Glomerular endothelial cell (primary cell): ENCODE measurements around the gene ADARB1. TPM values are rescaled to one million over a fixed set of nuclear protein-coding genes. Genes with fewer than 3 reads are reported as not detected.

Source experiments
- DNase-seq: peaks from one replicate; pipeline ENCODE4 v3.0.0-alpha.2; 2011; ENCODE audit warnings: low read depth, low spot score; ENCODE audit errors: extremely low read depth
- total RNA-seq: library from RNA; depleted of rRNA; stranded (reverse); fragments of >200 nt; gene quantifications from 2 replicates; pipeline ENCODE4 v1.2.3, GENCODE V29; 2015

Gene ADARB1
- total RNA-seq, 1 donor from 2014 or later = 29.8 TPM

- no peak for DNase-seq
Measured at GRCh38 chr21:45259206-45259840, 184.9 kb downstream of the ADARB1 start.

DNA sequence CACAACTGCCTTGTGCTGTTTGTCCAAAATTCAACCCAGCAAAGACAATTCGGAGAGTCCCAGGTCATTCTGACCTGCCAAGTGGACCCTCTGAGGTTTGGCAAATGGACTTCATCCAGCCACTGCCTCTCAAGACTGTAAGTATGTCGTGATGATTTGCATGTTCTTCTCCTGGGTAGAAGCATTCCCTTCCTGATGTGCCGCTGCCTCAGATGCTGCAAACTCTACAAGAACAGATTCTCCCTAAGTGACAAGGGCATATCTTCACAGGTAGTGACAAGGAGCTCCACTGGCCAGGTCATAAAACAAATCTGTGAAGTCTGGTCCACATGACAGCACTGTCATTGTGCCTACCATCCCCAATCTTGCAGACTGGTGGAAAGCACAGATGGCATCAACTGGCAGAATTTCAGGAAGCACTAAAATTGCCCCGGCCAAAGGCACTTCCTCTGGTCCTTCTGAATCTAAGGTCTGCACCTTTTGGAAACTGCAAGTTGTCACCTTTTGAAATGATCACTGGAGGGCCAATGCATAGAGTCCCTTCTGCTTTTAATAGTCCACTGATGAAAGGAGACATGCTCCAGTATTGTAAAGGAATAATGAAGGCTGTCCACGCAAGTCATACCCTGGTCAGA, 185.9 kb downstream of the ADARB1 start:
- DNase-seq = no peak

DNA sequence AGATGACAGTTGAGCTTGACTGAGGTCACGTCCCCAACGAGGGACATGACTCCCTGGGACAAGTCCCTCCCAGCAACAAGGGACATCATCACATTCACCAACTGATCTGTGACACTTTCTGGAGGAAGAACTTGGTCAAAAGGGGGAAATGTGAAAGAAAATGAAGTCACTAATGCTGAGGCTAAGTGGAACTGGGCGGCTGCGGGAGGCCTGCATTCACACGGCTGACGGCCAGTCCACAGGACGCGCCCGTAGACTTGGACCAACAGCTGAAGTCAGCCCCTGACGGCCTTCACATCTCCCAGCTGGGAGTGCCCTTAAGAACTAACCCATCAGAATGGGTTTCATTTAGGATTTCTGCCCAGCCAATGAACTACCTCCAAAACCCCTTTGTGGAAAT, 186.7 kb downstream of the ADARB1 start:
- no peak for DNase-seq

- no peak for DNase-seq
Measured at GRCh38 chr21:45262041-45262581, 187.7 kb downstream of the ADARB1 start.

DNA sequence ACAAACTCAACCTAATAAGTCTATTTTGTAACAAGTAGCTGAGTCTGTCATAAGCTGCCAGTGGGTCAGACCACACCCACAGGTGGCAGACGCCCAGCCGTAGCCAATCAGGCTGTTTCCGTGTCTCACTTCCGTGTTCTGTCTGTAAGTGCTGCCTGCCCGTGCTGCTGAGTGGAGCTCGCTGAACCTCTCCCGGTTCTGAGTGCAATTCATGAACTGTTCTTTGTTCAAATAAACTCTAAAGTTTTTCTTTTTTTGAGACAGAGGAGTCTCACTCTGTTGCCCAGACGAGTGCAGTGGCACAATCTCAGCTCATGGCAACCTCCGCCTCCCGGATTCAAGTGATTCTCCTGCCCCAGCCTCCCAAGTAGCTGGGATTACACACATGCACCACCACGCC, 188.2 kb downstream of the ADARB1 start:
- no peak for DNase-seq

GRCh38 chr21:45263534-45263933, 189.2 kb downstream of the ADARB1 start:
- DNase-seq = no peak

GRCh38 chr21:45264146-45264911, 189.9 kb downstream of the ADARB1 start:
- no peak for DNase-seq

DNA sequence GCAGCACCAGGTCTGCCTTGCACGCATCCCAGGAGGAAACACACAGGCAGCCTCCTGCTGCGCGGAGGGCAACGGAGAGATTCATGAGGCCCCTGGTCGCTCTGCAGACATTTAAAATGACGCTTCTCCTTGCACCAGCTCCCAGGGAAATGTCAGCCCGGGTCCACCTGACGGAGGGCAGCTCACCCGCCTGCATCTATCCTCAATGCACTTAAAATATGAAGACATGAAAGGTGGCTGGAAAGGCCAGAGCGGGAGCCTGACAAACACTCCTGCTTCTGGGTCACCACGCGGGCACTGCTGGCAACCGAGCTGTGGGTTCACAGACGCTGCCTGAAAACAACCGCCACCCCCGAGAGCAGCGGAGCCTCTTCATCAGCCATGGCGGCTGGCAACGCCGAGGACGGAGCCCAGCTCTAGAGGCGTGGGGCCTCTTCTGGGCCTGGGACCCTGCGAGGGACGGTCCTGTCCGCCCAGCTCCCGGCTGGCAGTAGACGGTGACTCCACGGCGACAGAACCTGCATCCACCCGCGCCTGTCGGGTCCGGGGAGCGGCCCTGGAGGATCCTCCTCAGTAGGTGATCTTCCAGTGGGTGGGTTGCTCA, 190.6 kb downstream of the ADARB1 start:
- no peak for DNase-seq

- DNase-seq = no peak
Measured at GRCh38 chr21:45265721-45266517, 191.5 kb downstream of the ADARB1 start.

- no peak for DNase-seq
Measured at GRCh38 chr21:45266518-45267389, 192.4 kb downstream of the ADARB1 start.

DNA sequence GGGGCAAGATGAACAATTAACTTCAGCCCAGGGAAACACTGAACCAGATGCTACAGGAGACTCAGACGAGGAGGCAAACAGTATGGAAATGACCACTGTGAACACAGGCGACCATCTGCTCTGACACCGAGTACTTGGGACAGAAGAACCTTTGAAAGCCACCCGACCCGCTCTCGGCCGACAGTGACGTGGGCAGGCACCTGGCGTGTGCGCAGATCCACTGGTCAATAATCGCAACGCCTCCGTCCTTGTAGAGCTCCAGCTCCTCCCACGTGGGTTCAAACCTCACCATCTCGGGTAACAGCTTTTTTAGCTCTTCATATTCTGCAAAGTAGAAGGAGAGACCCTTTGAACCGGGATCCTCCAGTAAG, 193.0 kb downstream of the ADARB1 start:
- no peak for DNase-seq

DNA sequence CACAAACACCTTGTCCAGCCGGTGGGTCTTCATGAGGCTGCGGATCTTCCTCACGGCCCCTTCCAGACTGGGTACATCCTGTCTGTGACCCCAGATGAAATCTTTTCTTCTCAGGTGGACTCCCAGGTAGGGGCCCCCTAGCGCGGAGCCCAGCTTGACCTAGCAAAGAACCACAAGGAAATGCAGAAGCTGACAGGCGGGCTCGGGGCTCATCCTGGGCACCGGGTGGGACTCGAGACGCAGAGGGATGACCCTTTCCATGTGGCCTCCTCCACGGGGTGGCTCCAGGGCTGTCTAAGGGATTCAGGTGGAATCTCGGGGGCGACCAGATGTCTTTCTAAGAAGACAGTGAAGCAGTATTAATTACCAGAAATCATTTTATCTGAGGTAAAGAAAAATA, 195.5 kb downstream of the ADARB1 start:
- DNase-seq = no peak

GRCh38 chr21:45270306-45270821, 196.0 kb downstream of the ADARB1 start:
- DNase-seq = no peak

Other genes starting within 250 kb of the ADARB1 start
- 464 and 500 TPM in 2 replicates for gene PTTG1IP, start 200.9 kb upstream of the ADARB1 start, total RNA-seq
- 0.93 TPM in 1 of 2 replicates, not detected in the other for gene ITGB2, start 153.7 kb upstream of the ADARB1 start, total RNA-seq
- gene SLX9, start 134.6 kb upstream of the ADARB1 start, total RNA-seq = 22.7 and 26.5 TPM in 2 replicates
- 36.3 and 52.7 TPM in 2 replicates for gene POFUT2, start 213.3 kb downstream of the ADARB1 start, total RNA-seq